ENCODE data around the gene CACNA1E.

CACNA1E gene

GRCh38 chr1:181588631-181589030, 105.3 kb downstream of the CACNA1E start:
- TF ChIP-seq CTCF (IDR thresholded peaks at IDR 0.05), result no peak

GRCh38 chr1:181592255-181592859, 109.0 kb downstream of the CACNA1E start:
- H3K4me3 Mint-ChIP-seq, result no peak overlapping the region
- TF ChIP-seq CTCF (IDR thresholded peaks at IDR 0.05), result no peak
- peaks cover 6% of the 10 kb centered on the region for H3K9me3 Mint-ChIP-seq
- peaks cover 15% of the 10 kb centered on the region for H3K4me1 Mint-ChIP-seq
- peaks cover 8% of the 10 kb centered on the region for H3K27me3 Mint-ChIP-seq (ENCODE audit: low read depth, poor library complexity)
- peak; percentile 17 for DNase-seq
- H3K36me3 Mint-ChIP-seq (ENCODE audit: low read depth), result peaks cover 1% of the 10 kb centered on the region
- H3K27ac Mint-ChIP-seq, result no peak overlapping the region

More at GRCh38 chr1:181588631-181589030, 105.3 kb downstream of the CACNA1E start:
- peaks cover 20% of the 10 kb centered on the region for H3K4me1 Mint-ChIP-seq
- H3K27ac Mint-ChIP-seq, result no peak overlapping the region
- H3K27me3 Mint-ChIP-seq (ENCODE audit: low read depth, poor library complexity), result no peaks in the 10 kb centered on the region
- no peak overlapping the region for H3K4me3 Mint-ChIP-seq
- no peaks in the 10 kb centered on the region for H3K36me3 Mint-ChIP-seq (ENCODE audit: low read depth)
- no peaks in the 10 kb centered on the region for H3K9me3 Mint-ChIP-seq
- no peak for DNase-seq

GRCh38 chr1:181593042-181593441, 109.7 kb downstream of the CACNA1E start:
- Mint-ChIP-seq H3K4me1 (peaks cover 15% of the 10 kb centered on the region), H3K36me3 (ENCODE audit: low read depth) (peaks cover 5% of the 10 kb centered on the region), H3K9me3 (peaks cover 9% of the 10 kb centered on the region), H3K27ac (no peak overlapping the region), H3K4me3 (no peak overlapping the region), H3K27me3 (ENCODE audit: low read depth, poor library complexity) (peaks cover 13% of the 10 kb centered on the region)
- no peak for DNase-seq
- no peak for TF ChIP-seq CTCF (IDR thresholded peaks at IDR 0.05)

GRCh38 chr1:181594553-181594952, 111.2 kb downstream of the CACNA1E start:
- Mint-ChIP-seq H3K4me1 (peaks cover 15% of the 10 kb centered on the region), H3K27ac (no peak overlapping the region), H3K4me3 (no peak overlapping the region), H3K36me3 (ENCODE audit: low read depth) (peaks cover 5% of the 10 kb centered on the region), H3K27me3 (ENCODE audit: low read depth, poor library complexity) (peaks cover 13% of the 10 kb centered on the region), H3K9me3 (peaks cover 9% of the 10 kb centered on the region)
- TF ChIP-seq CTCF (IDR thresholded peaks at IDR 0.05), result no peak
- DNase-seq, result no peak

- Mint-ChIP-seq H3K4me3 (no peak overlapping the region), H3K27me3 (ENCODE audit: low read depth, poor library complexity) (peaks cover 13% of the 10 kb centered on the region), H3K4me1 (peaks cover 15% of the 10 kb centered on the region), H3K9me3 (peaks cover 9% of the 10 kb centered on the region), H3K36me3 (ENCODE audit: low read depth) (peaks cover 5% of the 10 kb centered on the region), H3K27ac (no peak overlapping the region)
- DNase-seq, result no peak
- no peak for TF ChIP-seq CTCF (IDR thresholded peaks at IDR 0.05)
These were observed 111.9 kb downstream of the CACNA1E start for GRCh38 chr1:181595234-181595633.

Measured in nephron progenitor cell (in vitro differentiated cells).